Kidney epithelial cell (primary cell): ENCODE results near the gene NUDT2. TPM values are rescaled to one million over a fixed set of nuclear protein-coding genes. Genes with fewer than 3 reads are reported as not detected.

Source experiments
- DNase-seq: peaks from one replicate; pipeline ENCODE4 v3.0.0-alpha.2; 2010; ENCODE audit warnings: low read depth
- H3K27me3 ChIP-seq: 2 replicates; pipeline ENCODE4 v1.6.0; 2011; ENCODE audit warnings: low read length; ENCODE audit not compliant: control insufficient read depth, insufficient read depth
- H3K36me3 ChIP-seq: 2 replicates; pipeline ENCODE4 v1.5.1; 2011; ENCODE audit warnings: low read length; ENCODE audit not compliant: control insufficient read depth, insufficient read depth
- H3K4me3 ChIP-seq: 2 replicates; pipeline ENCODE4 v1.5.1; 2011; ENCODE audit warnings: low read depth, mild to moderate bottlenecking, control low read depth, low read length
- total RNA-seq: library from RNA; depleted of rRNA; stranded (reverse); fragments of >200 nt; gene quantifications from 2 replicates; pipeline ENCODE4 v1.2.3, GENCODE V29; 2015
- TF ChIP-seq, protein P1 (sequence below): IDR thresholded peaks from 2 replicates; pipeline ENCODE4 v1.5.1; 2011; ENCODE audit warnings: mild to moderate bottlenecking, moderate library complexity, low read length, control low read depth, inconsistent platforms; ENCODE audit not compliant: insufficient read depth, poor library complexity, severe bottlenecking

The NUDT2 gene
- total RNA-seq, 1 donor from 2014 or later: 30.0 TPM

DNA sequence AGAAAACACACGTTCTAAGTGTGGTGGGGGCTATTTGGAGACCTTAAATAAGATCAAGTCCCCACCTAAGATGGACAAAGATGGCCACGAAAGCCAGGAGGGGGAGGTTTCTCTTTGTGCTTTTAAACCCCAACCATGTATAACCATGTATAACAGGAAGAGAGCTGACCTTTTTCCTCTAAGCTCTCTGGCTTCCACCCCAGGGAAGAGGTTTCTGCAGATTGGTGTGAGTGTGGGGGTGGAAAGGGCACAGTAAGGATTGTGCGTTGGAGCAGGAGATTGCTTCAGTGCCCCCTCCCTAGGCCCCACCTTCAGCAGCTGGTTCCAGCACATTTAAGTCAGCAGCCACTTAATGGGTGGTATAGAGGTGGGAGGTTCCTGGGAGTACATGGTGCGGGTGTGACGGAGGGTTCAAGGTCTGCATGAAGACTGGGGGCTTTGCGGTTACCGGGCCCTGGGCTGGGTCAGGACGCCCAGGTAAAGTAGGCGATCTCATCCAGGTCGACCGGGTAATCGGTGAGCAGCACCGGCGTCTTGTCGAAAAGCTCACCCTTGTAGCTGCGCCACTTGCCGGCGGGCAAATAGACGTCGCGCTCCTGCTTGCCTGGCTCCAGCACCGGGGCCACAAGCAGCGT, 41.1 kb downstream of the NUDT2 start:
- Histone ChIP-seq H3K27me3 (peaks cover 22% of the 10 kb centered on the region), H3K4me3 (peak overlapping the region; percentile 30), H3K36me3 (no peaks in the 10 kb centered on the region)
- TF ChIP-seq, protein P1, sequence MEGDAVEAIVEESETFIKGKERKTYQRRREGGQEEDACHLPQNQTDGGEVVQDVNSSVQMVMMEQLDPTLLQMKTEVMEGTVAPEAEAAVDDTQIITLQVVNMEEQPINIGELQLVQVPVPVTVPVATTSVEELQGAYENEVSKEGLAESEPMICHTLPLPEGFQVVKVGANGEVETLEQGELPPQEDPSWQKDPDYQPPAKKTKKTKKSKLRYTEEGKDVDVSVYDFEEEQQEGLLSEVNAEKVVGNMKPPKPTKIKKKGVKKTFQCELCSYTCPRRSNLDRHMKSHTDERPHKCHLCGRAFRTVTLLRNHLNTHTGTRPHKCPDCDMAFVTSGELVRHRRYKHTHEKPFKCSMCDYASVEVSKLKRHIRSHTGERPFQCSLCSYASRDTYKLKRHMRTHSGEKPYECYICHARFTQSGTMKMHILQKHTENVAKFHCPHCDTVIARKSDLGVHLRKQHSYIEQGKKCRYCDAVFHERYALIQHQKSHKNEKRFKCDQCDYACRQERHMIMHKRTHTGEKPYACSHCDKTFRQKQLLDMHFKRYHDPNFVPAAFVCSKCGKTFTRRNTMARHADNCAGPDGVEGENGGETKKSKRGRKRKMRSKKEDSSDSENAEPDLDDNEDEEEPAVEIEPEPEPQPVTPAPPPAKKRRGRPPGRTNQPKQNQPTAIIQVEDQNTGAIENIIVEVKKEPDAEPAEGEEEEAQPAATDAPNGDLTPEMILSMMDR: no peak
- no peak for DNase-seq

DNA sequence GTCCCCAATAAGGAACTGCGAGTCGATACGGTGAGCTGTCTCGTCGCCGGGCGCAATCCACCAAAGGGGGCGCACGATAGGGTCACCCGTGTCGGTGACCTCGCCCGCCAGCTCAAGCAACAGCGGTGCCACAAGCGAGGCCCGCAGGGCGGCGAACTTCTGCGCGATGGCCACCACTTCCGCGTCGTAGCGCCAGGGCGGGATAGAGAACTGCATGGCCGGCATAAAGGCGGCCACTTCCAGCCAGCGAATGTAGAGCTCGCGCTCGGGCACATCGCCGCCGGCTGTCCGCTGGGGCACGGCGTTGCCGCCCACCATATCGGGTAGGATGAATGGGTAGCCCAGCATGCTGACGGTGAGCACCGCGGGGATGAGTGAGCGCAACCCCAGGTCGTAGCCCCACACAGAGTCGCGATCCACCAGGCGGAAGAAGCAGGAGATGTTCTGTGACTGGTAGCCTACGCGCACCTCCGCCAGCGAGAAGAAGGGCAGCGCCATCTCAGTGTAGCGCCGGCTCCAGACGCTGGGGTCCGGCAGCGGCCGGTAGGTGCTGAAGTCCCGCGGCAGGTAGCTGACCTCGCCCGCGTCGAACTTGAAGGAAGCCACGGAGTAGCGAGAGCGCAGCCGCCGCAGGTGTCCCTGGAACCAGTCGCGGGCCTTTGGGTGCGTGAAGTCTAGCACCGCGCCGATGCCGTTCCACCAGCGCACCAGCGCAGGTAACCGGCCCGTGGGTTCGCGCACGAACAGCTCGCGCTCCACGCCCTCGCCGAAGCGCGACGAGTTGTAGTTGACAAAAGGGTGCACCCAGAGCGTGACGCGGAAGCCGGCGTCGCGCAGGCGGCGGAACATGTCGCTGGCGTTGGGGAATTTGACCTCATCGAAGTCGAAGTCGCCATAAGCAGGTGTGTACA, 41.9 kb downstream of the NUDT2 start:
- DNase-seq: no peak

DNA sequence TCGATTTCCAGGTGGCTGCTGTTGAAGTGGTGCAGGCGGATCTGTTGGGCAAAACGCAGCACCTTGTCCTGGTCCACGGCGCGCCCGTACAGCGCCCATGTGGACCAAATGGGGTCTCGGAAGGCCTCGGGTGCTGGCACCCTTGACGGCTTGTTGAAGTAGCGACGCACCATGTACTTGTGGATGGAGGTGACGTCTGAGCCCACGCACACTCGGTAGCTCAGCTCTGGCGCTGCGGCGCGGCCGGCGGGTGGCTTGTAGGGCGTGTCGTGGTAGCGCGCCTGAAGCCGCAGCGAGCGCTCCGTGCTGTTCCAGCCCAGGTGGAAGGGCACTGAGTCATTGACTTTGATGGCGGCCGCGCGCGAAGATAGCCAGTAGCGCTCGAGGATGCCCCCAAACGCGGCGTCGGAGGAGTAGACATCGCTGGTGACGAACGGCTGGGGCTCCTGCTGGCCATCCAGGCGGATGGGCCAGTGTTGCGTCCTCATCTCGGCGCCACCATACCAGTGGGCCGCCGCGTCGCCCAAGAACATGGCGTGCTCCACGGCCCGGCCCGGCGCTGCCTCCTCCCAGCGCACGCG, 42.6 kb downstream of the NUDT2 start:
- Histone ChIP-seq H3K27me3 (peaks cover 22% of the 10 kb centered on the region), H3K36me3 (no peaks in the 10 kb centered on the region), H3K4me3 (no peak overlapping the region)
- TF ChIP-seq, protein P1: no peak
- no peak for DNase-seq

More for the DNA sequence above, 41.9 kb downstream of the NUDT2 start:
- Histone ChIP-seq H3K4me3 (peak overlapping the region; percentile 30), H3K36me3 (no peaks in the 10 kb centered on the region), H3K27me3 (peaks cover 22% of the 10 kb centered on the region)
- TF ChIP-seq, protein P1: peak; percentile 14

DNA sequence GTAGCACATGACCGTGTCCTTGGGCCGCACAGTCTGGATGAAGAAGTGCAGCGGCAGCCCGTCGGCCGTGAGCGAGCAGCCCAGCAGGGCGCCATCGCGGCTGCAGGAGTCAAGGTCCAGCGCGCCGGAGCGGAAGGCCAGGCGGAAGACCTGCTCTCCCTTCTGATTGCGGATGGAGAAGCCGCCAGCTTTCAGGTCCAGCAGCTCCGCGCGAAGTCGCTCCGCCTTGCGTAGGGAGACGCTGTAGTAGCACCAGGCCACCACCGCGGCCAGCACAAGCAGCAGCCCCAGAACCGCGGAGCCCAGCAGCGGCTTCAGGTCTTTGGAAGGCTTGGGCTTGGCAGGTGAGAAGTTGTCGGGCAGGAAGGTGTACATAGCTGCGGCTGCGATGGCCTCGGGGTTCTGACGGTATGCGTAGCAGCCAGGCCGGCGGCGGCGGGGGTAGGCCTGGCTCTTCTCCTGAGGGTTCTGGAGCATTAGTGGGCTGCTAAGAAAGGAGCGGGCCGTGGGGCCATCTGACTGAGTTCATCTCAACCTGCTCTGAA, 43.2 kb downstream of the NUDT2 start:
- Histone ChIP-seq H3K4me3 (no peak overlapping the region), H3K27me3 (peaks cover 22% of the 10 kb centered on the region), H3K36me3 (no peaks in the 10 kb centered on the region)
- TF ChIP-seq, protein P1: no peak
- no peak for DNase-seq

DNA sequence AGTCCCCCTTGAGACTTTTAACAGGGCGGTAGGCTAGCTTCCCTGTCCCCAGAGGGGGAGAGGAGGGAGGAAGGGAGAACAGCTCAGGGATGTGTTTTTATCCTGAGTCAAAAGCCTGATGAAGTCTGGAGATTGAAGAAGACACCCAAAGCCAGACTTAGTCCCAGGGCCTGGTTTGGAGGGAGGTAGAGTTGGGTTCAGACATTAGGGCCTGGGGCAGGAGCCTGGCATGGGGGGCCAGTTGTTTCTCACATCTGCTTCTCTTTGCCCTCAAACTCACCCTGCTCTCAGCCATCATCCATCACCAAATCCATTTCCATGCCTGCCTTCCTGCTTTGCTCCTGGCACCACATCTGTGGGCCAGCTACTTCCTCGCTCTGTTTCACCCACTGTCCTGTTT, 44.4 kb downstream of the NUDT2 start:
- Histone ChIP-seq H3K36me3 (no peaks in the 10 kb centered on the region), H3K4me3 (no peak overlapping the region), H3K27me3 (peaks cover 22% of the 10 kb centered on the region)
- TF ChIP-seq, protein P1: no peak
- no peak for DNase-seq
